GM19467 (cell line): ENCODE measurements around the gene NPY4R.
"Not testable (repeated sequence)": the region's sequence is repeated elsewhere in the genome, so short reads cannot be mapped to it uniquely, and the experiment has no call there.

Source experiments
- ATAC-seq: cut with Tn5 transposase; IDR thresholded peaks from one replicate; pipeline ENCODE4 v1.9.1; 2021; ENCODE audit warnings: mild to moderate bottlenecking, moderate library complexity; ENCODE audit not compliant: unreplicated experiment

Gene NPY4R

GRCh38 chr10:46465765-46466164 is at the start of gene NPY4R:
NPY4R (minus strand) TSS chr10:46465958; CDS start chr10:46462635, 3,323 bp downstream.
- not testable (repeated sequence) for ATAC-seq

DNA sequence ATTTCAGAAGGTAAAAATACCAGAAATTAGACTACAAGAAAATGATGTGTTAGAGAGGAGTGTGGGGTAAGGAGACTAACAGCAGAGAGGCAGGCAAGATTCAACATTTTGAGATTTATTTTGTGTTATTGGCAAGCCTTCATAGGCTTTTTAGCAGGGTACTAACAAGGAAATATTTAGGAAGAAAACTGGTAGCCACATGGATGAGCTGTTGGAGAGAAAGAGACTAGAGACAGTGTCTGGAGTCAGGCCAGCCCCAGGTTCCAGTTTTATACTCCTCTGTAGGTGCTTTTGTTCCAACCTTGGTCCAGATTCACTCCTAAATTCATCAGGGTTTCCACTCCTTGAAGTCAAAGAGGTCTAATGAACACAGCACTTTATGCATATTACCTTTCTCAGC is 49.6 kb upstream of the NPY4R start:
- ATAC-seq = no peak

DNA sequence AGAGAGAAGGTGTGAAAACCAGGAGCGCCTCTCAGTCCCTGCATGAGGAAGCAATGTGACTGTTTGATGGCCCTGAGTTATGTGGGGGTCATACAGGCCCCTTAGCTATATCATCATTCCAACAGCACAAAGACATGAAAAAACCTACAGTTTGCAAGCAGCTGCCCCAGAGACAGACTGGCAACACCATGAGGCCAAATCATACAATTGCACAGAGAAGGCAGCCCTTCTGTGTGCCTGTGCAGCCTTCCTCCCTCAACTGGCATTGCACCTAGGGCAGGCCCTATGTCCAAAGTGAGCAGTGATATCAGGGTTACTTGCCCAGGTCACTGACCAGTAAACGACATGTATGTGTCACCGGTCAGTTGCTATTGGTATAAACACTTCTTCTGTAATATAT is 49.1 kb upstream of the NPY4R start:
- ATAC-seq = no peak

- no peak for ATAC-seq
Observed at GRCh38 chr10:46514431-46514861, 48.7 kb upstream of the NPY4R start.

- ATAC-seq = not testable (repeated sequence)
Observed at GRCh38 chr10:46513333-46513732, 47.6 kb upstream of the NPY4R start.

- not testable (repeated sequence) for ATAC-seq
Observed at GRCh38 chr10:46512725-46513124, 47.0 kb upstream of the NPY4R start.

DNA sequence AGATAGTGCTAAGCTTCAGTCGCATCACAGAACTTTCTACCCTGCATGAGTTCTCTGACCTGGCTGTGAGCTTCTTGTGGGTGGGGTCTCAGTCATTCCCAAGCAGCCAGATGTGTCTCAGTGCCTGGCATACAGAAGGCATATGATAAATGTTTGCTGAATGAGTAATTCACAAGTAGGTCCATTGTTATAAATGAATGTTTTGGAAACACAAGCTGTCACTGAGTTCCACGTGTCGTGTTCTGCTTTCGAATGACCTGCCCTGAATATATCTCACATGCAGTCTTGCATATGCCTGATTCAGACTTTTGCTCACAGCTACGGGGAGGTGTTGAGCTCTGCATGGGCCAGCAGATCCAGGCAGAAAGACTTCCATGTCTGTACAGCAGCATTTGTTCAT is 46.2 kb upstream of the NPY4R start:
- ATAC-seq = not testable (repeated sequence)

DNA sequence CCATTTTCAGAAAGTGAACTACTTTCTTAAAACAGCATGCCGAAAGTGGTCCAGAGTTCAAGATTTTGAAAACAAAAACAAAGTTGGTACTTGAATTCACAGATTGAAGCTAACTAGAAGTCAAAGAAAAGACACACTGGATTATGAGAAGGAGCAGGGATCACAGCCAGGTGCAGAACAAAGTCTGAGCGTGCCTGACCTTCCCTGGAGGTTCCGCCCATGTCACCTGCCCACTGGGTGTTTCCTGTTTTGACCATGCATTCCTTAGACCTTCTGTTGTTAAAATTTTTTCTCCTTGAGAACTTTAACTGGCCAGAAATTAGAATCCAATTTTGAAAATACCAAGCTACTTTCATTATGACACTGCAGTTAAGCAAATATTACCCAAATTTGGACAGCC is 34.2 kb upstream of the NPY4R start:
- ATAC-seq = not testable (repeated sequence)

DNA sequence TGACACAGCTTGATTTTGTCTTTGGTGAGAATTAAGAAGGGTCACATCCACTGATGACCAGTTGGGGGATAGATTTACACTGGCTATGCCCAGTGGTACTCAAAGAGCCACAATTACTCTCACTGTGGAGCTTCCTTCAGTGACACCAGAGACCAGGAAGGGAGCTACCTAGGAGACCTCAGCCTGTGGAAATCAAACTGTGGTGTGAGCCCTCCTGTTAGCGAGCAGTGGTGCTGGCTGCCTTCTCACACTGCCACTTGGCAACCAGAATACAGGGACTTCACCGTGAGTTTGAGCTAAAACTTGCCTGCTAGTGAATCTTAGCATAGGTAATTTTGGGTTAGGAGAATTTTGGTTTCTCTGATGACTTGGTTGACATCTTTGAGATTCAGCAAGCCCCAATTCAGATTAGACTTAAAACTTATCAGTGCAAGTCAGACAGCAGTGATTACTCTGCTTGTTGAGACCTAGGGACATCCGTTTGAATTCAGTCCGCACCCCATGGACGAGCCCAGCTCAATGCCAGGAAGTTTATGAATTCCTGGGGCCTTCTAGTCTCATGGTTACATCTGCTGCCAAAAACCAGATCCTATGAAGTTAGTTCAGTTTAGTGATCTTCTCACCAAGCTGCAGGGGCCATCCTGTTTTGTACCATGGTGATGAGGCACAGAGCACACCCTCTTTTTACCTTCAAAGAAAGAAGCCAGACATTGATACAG is 33.4 kb upstream of the NPY4R start:
- ATAC-seq = not testable (repeated sequence)

GRCh38 chr10:46497878-46498277 is 32.1 kb upstream of the NPY4R start:
- ATAC-seq = not testable (repeated sequence)

DNA sequence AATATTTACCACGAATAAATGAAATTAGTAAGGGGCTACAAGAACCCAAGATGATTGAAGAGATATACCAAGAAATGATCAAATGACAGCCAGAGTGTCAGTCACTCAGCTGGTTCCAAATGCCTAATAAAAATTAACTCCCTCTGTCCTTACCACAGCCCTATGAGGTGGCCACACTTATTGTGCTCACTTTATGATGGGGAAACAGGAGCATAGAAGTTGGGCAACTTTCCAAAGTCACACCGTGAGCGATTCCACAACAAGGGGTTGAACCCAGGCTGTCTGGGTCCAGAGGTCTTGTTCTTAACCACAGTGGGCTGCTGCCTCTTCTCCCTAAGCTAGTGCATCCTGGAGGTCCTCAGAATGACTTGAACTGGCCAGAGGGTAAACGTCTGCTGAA is 31.6 kb upstream of the NPY4R start:
- not testable (repeated sequence) for ATAC-seq

DNA sequence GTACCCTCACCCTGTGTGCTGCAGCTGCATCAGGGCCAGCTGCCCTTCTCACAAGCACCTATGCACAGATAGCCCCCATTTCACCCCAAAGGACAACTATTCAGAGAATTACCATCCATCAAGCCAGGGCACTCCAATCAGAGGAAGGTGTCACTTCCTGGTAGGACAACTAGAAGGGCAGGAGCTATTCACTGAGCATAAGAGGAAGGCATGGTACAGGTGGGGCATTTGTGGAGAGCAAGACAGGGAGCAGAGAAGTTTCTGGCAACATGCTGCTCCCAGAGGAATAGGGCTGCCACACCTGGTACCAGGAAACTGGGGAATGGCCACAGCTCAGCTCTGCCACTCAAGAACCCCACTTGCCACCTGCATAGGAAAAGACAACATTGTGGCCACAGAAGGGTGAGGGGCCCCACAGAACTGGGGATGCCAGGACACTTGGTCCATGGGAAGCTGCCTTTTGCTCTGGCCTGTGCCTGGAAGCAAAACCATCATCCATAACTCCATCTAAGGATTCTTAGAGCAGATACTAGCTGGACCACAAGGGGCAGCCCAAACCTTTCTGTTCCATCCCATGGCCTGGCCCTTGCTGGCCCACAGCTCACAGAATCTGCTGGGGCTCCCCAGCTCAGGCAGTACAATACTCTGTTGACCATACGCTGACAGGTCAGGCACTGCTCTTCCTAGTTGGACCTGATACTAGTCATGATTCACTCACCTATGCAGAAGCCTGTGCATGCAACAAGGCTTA is 25.8 kb upstream of the NPY4R start:
- not testable (repeated sequence) for ATAC-seq

GRCh38 chr10:46490285-46490684 is 24.5 kb upstream of the NPY4R start:
- ATAC-seq = not testable (repeated sequence)

DNA sequence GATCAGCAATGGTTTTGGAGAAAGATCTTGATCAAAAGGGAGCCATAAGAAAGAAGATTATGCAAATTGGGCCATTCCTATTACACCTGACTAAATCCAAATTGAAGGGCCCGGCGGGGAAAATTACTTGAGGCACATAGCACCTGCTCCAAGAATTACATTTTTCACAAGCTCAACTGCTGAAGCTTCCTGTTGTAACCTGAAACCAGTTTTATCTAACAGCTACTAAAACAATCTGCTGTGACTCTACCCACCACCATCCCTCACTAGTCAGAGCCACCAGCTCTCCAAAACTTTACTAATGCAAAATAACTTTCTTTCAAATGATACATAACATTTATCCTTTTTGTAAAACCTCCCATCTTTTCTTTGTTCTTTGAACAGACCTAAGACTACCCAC is 20.7 kb upstream of the NPY4R start:
- ATAC-seq = not testable (repeated sequence)

GRCh38 chr10:46474746-46475320 is 9.1 kb upstream of the NPY4R start:
- not testable (repeated sequence) for ATAC-seq

DNA sequence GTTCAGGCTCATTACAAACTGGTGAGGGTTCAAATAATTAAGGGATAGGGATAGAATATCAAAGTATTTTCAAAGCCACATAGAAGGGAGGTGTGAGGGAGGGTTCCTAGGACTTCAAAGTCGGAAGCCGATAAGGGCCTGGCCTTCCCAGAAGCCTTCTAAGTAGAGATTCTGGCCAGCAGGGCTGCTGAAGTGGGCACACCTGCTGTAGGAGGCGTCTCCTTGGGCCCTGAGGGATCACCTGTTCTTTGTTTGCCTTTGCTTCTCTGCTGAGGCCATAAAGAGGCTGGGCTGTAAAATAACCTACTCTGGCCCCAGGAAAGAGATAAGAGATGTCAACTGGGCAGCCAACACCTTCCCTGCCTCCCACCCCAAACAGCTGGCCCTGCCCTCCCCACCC is 8.0 kb upstream of the NPY4R start:
- ATAC-seq = not testable (repeated sequence)

- not testable (repeated sequence) for ATAC-seq
Observed at GRCh38 chr10:46470134-46470533, 4.4 kb upstream of the NPY4R start.

DNA sequence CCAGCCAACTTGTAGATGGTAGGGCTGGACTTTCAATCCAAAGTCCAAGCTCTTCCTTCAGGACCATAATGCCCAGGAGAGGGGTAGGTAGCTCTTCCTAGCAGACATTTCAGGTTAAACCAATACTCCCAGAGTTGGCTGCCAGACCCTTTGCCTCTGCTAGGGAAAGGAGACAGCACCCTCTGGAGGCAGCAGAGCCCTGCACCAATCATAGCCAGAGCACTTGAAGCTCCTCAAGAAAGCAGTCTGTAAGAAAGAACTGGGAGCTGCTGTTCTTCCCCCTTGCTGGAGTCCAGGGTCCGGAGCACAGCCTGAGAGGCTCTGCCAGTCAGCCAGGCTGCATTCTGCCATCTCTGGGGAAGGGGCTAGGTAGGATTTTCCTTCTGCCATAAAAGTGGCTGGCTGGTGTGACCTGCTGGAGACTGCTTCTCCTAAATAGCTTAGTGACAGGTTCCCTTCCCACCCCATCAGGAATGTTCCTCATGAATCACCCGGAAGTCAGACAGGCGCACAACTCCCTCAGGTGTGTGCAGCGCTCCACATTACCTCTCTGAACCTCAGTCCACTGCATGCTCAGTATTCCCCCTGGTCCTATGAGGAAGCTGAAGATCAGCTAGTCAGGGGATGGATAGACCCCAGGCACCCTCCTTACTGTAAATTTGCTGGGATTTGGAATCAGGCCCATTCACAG is 2.5 kb upstream of the NPY4R start:
- not testable (repeated sequence) for ATAC-seq

- ATAC-seq = not testable (repeated sequence)
Observed at GRCh38 chr10:46463608-46464007, 2.1 kb downstream of the NPY4R start.

GRCh38 chr10:46462276-46462675 is 3.5 kb downstream of the NPY4R start:
- ATAC-seq = not testable (repeated sequence)

- ATAC-seq = not testable (repeated sequence)
Observed at GRCh38 chr10:46459579-46459978, 6.2 kb downstream of the NPY4R start.
